SK-N-MC (cell line): ENCODE results near the gene RAB28.

Experiments used
- DNase-seq: peaks from one replicate; pipeline ENCODE4 v3.0.0-alpha.2; 2011; ENCODE audit warnings: low read depth, low spot score
- H3K27ac ChIP-seq: fragments of 200-600 bp; sonication (generic); 2 replicates; pipeline ENCODE4 v1.5.1; 2016; ENCODE audit warnings: mixed run types
- H3K36me3 ChIP-seq: fragments of 200-600 bp; sonication (generic); 2 replicates; pipeline ENCODE4 v1.6.1; 2017; ENCODE audit warnings: antibody characterized with exemption, low read length, mixed read lengths; ENCODE audit not compliant: insufficient read depth
- H3K4me3 ChIP-seq: fragments of 200-600 bp; sonication (generic); 2 replicates; pipeline ENCODE4 v1.5.1; 2016
- H3K9ac ChIP-seq: fragments of 200-600 bp; sonication (generic); 2 replicates; pipeline ENCODE4 v1.8.0; 2017; ENCODE audit warnings: mixed run types, mixed read lengths; ENCODE audit not compliant: insufficient read length
- H3K9me3 ChIP-seq: fragments of 200-600 bp; sonication (generic); 2 replicates; pipeline ENCODE4 v1.6.1; 2017; ENCODE audit warnings: low read depth, mild to moderate bottlenecking, antibody characterized with exemption, low read length, moderate library complexity, mixed read lengths
- EZH2 ChIP-seq: fragments of 200-600 bp; sonication (generic); IDR thresholded peaks from one replicate; pipeline ENCODE4 v1.6.1; 2017; ENCODE audit warnings: antibody characterized with exemption
- FOXP2 ChIP-seq: optimal IDR thresholded peaks from 2 replicates; pipeline ENCODE3; 2011; ENCODE audit warnings: mild to moderate bottlenecking, moderate library complexity; ENCODE audit not compliant: insufficient read depth; ENCODE audit errors: extremely low read length, control extremely low read depth
- POLR2AphosphoS5 ChIP-seq: IDR thresholded peaks from 2 replicates; pipeline ENCODE4 v1.6.1; 2012; ENCODE audit warnings: mild to moderate bottlenecking, low read depth, low read length, borderline replicate concordance

The RAB28 gene

GRCh38 chr4:13323921-13324320 is 160.2 kb downstream of the RAB28 start:
- Histone ChIP-seq H3K36me3 (no peaks in the 10 kb centered on the region), H3K27ac (no peak overlapping the region), H3K9ac (no peak overlapping the region), H3K9me3 (no peaks in the 10 kb centered on the region), H3K4me3 (no peak overlapping the region)
- no peak for TF ChIP-seq FOXP2
- no peak for TF ChIP-seq POLR2AphosphoS5
- no peak for TF ChIP-seq EZH2
- no peak for DNase-seq

GRCh38 chr4:13322681-13323101 is 161.4 kb downstream of the RAB28 start:
- DNase-seq, result no peak
- Histone ChIP-seq H3K9ac (no peak overlapping the region), H3K36me3 (no peaks in the 10 kb centered on the region), H3K27ac (peak overlapping the region; percentile 42; the same call in 1 of the 2 replicates), H3K9me3 (no peaks in the 10 kb centered on the region), H3K4me3 (no peak overlapping the region)
- TF ChIP-seq EZH2 (no peak), FOXP2 (no peak), POLR2AphosphoS5 (no peak)
